Hepatocyte (in vitro differentiated cells): ENCODE data around the gene GNA14. TPM values are rescaled to one million over a fixed set of nuclear protein-coding genes. Genes with fewer than 3 reads are reported as not detected.
A peak's percentile ranks its signal among the peaks of the same experiment; 100 is the strongest.

Source experiments
- DNase-seq: peaks from one replicate; pipeline ENCODE4 v3.0.0-alpha.2; 2016; ENCODE audit warnings: low spot score
- H2AFZ ChIP-seq: fragments of 200-600 bp; sonication (generic); 2 replicates; pipeline ENCODE4 v1.6.0; 2016; ENCODE audit warnings: antibody characterized with exemption, mild to moderate bottlenecking
- H3K27ac ChIP-seq: fragments of 200-600 bp; sonication (generic); 2 replicates; pipeline ENCODE4 v1.5.1; 2016; ENCODE audit warnings: mild to moderate bottlenecking
- H3K27me3 ChIP-seq: fragments of 200-600 bp; sonication (generic); 2 replicates; pipeline ENCODE4 v1.6.1; 2016
- H3K36me3 ChIP-seq: fragments of 200-600 bp; sonication (generic); replicated peaks from 2 replicates; pipeline ENCODE4 v1.5.1; 2016; ENCODE audit warnings: low read depth; ENCODE audit not compliant: insufficient read depth
- H3K4me1 ChIP-seq: fragments of 200-600 bp; sonication (generic); 2 replicates; pipeline ENCODE4 v1.5.1; 2016; ENCODE audit warnings: mild to moderate bottlenecking, moderate library complexity; ENCODE audit not compliant: insufficient read depth
- H3K4me2 ChIP-seq: fragments of 200-600 bp; sonication (generic); 2 replicates; pipeline ENCODE4 v1.6.0; 2016
- H3K4me3 ChIP-seq: fragments of 200-600 bp; sonication (generic); 2 replicates; pipeline ENCODE4 v1.5.1; 2016; ENCODE audit warnings: mild to moderate bottlenecking
- H3K79me2 ChIP-seq: fragments of 200-600 bp; sonication (generic); 2 replicates; pipeline ENCODE4 v1.6.0; 2017; ENCODE audit warnings: mild to moderate bottlenecking
- H3K9me2 ChIP-seq: fragments of 200-600 bp; sonication (generic); replicated peaks from 2 replicates; pipeline ENCODE4 v1.6.0; 2017; ENCODE audit warnings: mild to moderate bottlenecking; ENCODE audit not compliant: insufficient read depth
- H3K9me3 ChIP-seq: fragments of 200-600 bp; sonication (generic); 2 replicates; pipeline ENCODE4 v1.5.1; 2016; ENCODE audit warnings: low read depth, mild to moderate bottlenecking
- H4K20me1 ChIP-seq: fragments of 200-600 bp; sonication (generic); 2 replicates; pipeline ENCODE4 v1.6.0; 2016; ENCODE audit warnings: mild to moderate bottlenecking; ENCODE audit not compliant: insufficient read depth, poor library complexity, severe bottlenecking
- CTCF ChIP-seq: fragments of 200-600 bp; sonication (generic); IDR thresholded peaks from 2 replicates; pipeline ENCODE4 v1.5.1; 2016; ENCODE audit warnings: antibody characterized with exemption, mild to moderate bottlenecking; ENCODE audit not compliant: poor library complexity
- EZH2 ChIP-seq: fragments of 200-600 bp; sonication (generic); IDR thresholded peaks from 2 replicates; pipeline ENCODE4 v1.6.1; 2016; ENCODE audit warnings: antibody characterized with exemption, mild to moderate bottlenecking, borderline replicate concordance
- EZH2phosphoT487 ChIP-seq: fragments of 200-600 bp; sonication (generic); IDR thresholded peaks from one replicate; pipeline ENCODE4 v1.6.1; 2018; ENCODE audit warnings: antibody characterized with exemption, mild to moderate bottlenecking, low read depth, moderate library complexity; ENCODE audit not compliant: unreplicated experiment, severe bottlenecking
- WGBS: methylation state at CpG from one replicate; pipeline ENCODE4 v1.1.6; 2016; ENCODE audit warnings: low lambda C conversion rate; ENCODE audit errors: missing lambda C conversion rate; 5-methylcytosine and 5-hydroxymethylcytosine counted together
- polyA plus RNA-seq: library from polyadenylated mRNA; unstranded; fragments of >200 nt; fragmentation: Nextera tagmentation; extraction: Ambion mirVana; gene quantifications from 2 replicates; pipeline ENCODE4 v1.2.1, GENCODE V29; 2016
- total RNA-seq: library from RNA; depleted of rRNA; stranded (reverse); fragments of >200 nt; gene quantifications from 2 replicates; pipeline ENCODE4 v1.2.3, GENCODE V29; 2014

Gene GNA14
- total and polyA plus RNA-seq, 2 experiments from 2014 or later = 1.2 to 3.1 TPM

- no peaks in the 10 kb centered on the region for H3K79me2 ChIP-seq
- H4K20me1 ChIP-seq = no peaks in the 10 kb centered on the region
- H2AFZ ChIP-seq = no peak overlapping the region
- H3K27ac ChIP-seq = no peak overlapping the region
- whole genome bisulfite sequencing = 73% methylated on average over 1 of the region's 1 CpG
- H3K4me1 ChIP-seq = no peaks in the 10 kb centered on the region
- no peaks in the 10 kb centered on the region for H3K9me3 ChIP-seq
- H3K4me3 ChIP-seq = no peak overlapping the region
- H3K4me2 ChIP-seq = no peak overlapping the region
- H3K36me3 ChIP-seq = no peaks in the 10 kb centered on the region
- TF ChIP-seq EZH2 (no peak), CTCF (peak; percentile 33)
- no peaks in the 10 kb centered on the region for H3K9me2 ChIP-seq
- no peaks in the 10 kb centered on the region for H3K27me3 ChIP-seq
- DNase-seq = no peak
Measured at GRCh38 chr9:77488439-77489126, 159.5 kb downstream of the GNA14 start.

GRCh38 chr9:77486968-77487367 lies 161.2 kb downstream of the GNA14 start:
- H3K27me3 ChIP-seq = no peaks in the 10 kb centered on the region
- H3K4me1 ChIP-seq = no peaks in the 10 kb centered on the region
- no peak overlapping the region for H3K27ac ChIP-seq
- no peak overlapping the region for H3K4me3 ChIP-seq
- no peak for TF ChIP-seq CTCF
- no peak for TF ChIP-seq EZH2phosphoT487
- TF ChIP-seq EZH2 = no peak
- H3K9me2 ChIP-seq = no peaks in the 10 kb centered on the region
- WGBS = 47% methylated on average over 1 of the region's 1 CpG
- no peaks in the 10 kb centered on the region for H3K79me2 ChIP-seq
- H2AFZ ChIP-seq = no peak overlapping the region
- no peak overlapping the region for H3K4me2 ChIP-seq
- no peak for DNase-seq
- no peaks in the 10 kb centered on the region for H4K20me1 ChIP-seq
- no peaks in the 10 kb centered on the region for H3K36me3 ChIP-seq
- no peaks in the 10 kb centered on the region for H3K9me3 ChIP-seq

GRCh38 chr9:77486463-77486862 lies 161.7 kb downstream of the GNA14 start:
- H2AFZ ChIP-seq = no peak overlapping the region
- H4K20me1 ChIP-seq = no peaks in the 10 kb centered on the region
- no peaks in the 10 kb centered on the region for H3K27me3 ChIP-seq
- no peaks in the 10 kb centered on the region for H3K9me2 ChIP-seq
- H3K4me1 ChIP-seq = no peaks in the 10 kb centered on the region
- no peaks in the 10 kb centered on the region for H3K79me2 ChIP-seq
- no peaks in the 10 kb centered on the region for H3K36me3 ChIP-seq
- no peak overlapping the region for H3K4me3 ChIP-seq
- H3K4me2 ChIP-seq = no peak overlapping the region
- TF ChIP-seq EZH2 (no peak), EZH2phosphoT487 (no peak), CTCF (no peak)
- H3K27ac ChIP-seq = no peak overlapping the region
- no peak for DNase-seq
- no peaks in the 10 kb centered on the region for H3K9me3 ChIP-seq
